Endothelial cell of umbilical vein (primary cell): ENCODE results near the gene FRZB.

Source experiments
- EZH2 ChIP-seq: IDR thresholded peaks from 2 replicates; pipeline ENCODE4 v1.6.1; 2012; ENCODE audit warnings: borderline replicate concordance, low read depth, mild to moderate bottlenecking, moderate library complexity, low read length, inconsistent platforms; ENCODE audit not compliant: severe bottlenecking
- GATA2 ChIP-seq: IDR thresholded peaks from 2 replicates; pipeline ENCODE4 v1.7.0; 2011; ENCODE audit warnings: low read depth, mild to moderate bottlenecking, moderate library complexity, mixed read lengths, low read length; ENCODE audit not compliant: insufficient read length, insufficient read depth
- POLR2A ChIP-seq: IDR thresholded peaks from 2 replicates; pipeline ENCODE4 v1.6.1; 2012; ENCODE audit warnings: low read depth, mild to moderate bottlenecking, control low read depth, low read length
- POLR2AphosphoS5 ChIP-seq: IDR thresholded peaks from 2 replicates; pipeline ENCODE4 v1.6.1; 2012; ENCODE audit warnings: low read depth, mild to moderate bottlenecking, control low read depth, low read length, moderate library complexity; ENCODE audit not compliant: insufficient read depth
- TF ChIP-seq, protein P1 (sequence below), 2 donors: IDR thresholded peaks; 1 replicate in 1 of 2; 2 replicates in 1 of 2; pipeline ENCODE4 v1.5.1; 2011; ENCODE audit warnings: low read length in 2 of 2, mild to moderate bottlenecking in 2 of 2, moderate library complexity in 2 of 2, control low read depth in 1 of 2, inconsistent platforms in 1 of 2, low read depth in 1 of 2; ENCODE audit not compliant: insufficient read depth in 1 of 2; ENCODE audit errors: extremely low read depth in 1 of 2

DNA sequence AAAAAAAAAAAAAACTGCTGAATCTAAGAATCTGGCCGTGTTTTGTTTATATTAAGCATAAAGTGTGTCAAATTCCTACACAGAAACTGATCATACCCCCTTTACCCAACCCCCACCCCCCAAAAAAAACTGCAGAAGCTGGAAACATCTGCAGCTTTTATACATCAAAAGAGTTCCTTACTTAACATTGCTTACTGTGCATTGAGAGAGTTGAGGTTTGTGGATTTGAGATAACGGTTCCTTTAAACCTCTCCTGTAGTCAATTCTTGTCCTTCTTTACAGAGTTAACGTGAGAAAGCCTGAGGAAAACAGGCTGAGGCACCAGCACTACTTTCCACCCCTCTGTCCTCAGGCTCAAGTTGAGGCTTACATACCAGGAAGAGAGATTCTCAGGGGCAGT lies 34.5 kb downstream of the FRZB start:
- TF ChIP-seq, protein P1, sequence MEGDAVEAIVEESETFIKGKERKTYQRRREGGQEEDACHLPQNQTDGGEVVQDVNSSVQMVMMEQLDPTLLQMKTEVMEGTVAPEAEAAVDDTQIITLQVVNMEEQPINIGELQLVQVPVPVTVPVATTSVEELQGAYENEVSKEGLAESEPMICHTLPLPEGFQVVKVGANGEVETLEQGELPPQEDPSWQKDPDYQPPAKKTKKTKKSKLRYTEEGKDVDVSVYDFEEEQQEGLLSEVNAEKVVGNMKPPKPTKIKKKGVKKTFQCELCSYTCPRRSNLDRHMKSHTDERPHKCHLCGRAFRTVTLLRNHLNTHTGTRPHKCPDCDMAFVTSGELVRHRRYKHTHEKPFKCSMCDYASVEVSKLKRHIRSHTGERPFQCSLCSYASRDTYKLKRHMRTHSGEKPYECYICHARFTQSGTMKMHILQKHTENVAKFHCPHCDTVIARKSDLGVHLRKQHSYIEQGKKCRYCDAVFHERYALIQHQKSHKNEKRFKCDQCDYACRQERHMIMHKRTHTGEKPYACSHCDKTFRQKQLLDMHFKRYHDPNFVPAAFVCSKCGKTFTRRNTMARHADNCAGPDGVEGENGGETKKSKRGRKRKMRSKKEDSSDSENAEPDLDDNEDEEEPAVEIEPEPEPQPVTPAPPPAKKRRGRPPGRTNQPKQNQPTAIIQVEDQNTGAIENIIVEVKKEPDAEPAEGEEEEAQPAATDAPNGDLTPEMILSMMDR (IDR thresholded peaks at IDR 0.05; ENCODE audit: extremely low read depth in 1 of 2, insufficient read depth in 1 of 2, low read depth in 1 of 2, low read length in 2 of 2): no peak
- no peak for TF ChIP-seq EZH2
- no peak for TF ChIP-seq POLR2AphosphoS5
- no peak for TF ChIP-seq POLR2A
- TF ChIP-seq GATA2: no peak
